GM12873 (cell line): ENCODE data around the gene FARS2.

Experiments
- CTCF ChIP-seq: IDR thresholded peaks from 2 replicates; pipeline ENCODE4 v1.5.1; 2012; ENCODE audit warnings: low read depth, mild to moderate bottlenecking, moderate library complexity, low read length, control low read depth; ENCODE audit not compliant: insufficient read depth; ENCODE audit errors: missing control alignments

Gene FARS2

GRCh38 chr6:5517796-5518195 lies 256.5 kb downstream of the FARS2 start:
- TF ChIP-seq CTCF = no peak

GRCh38 chr6:5518936-5519491 lies 257.7 kb downstream of the FARS2 start:
- no peak for TF ChIP-seq CTCF

- no peak for TF ChIP-seq CTCF
Observed at GRCh38 chr6:5520796-5521195, 259.5 kb downstream of the FARS2 start.

- TF ChIP-seq CTCF = no peak
Observed at GRCh38 chr6:5521322-5521721, 260.0 kb downstream of the FARS2 start.

GRCh38 chr6:5522147-5522546 lies 260.8 kb downstream of the FARS2 start:
- no peak for TF ChIP-seq CTCF

GRCh38 chr6:5524110-5524509 lies 262.8 kb downstream of the FARS2 start:
- TF ChIP-seq CTCF = no peak

GRCh38 chr6:5525209-5525608 lies 263.9 kb downstream of the FARS2 start:
- no peak for TF ChIP-seq CTCF
